Dermis microvascular lymphatic vessel endothelial cell (primary cell): ENCODE data around the gene UBTF. TPM values are rescaled to one million over a fixed set of nuclear protein-coding genes. Genes with fewer than 3 reads are reported as not detected.
"Not testable (repeated sequence)": the region's sequence is repeated elsewhere in the genome, so short reads cannot be mapped to it uniquely, and the experiment has no call there.

Experiments used
- DNase-seq, 2 donors: peaks; one replicate each; pipeline versions ENCODE4 v3.0.0 to v3.0.0-alpha.2; 2010; ENCODE audit warnings: low read depth in 2 of 2
- total RNA-seq: library from RNA; depleted of rRNA; stranded (reverse); fragments of >200 nt; gene quantifications from 2 replicates; pipeline ENCODE4 v1.2.1, GENCODE V29; 2014

The UBTF gene
- total RNA-seq, 1 donor from 2014 or later, result 37.5 TPM

DNA sequence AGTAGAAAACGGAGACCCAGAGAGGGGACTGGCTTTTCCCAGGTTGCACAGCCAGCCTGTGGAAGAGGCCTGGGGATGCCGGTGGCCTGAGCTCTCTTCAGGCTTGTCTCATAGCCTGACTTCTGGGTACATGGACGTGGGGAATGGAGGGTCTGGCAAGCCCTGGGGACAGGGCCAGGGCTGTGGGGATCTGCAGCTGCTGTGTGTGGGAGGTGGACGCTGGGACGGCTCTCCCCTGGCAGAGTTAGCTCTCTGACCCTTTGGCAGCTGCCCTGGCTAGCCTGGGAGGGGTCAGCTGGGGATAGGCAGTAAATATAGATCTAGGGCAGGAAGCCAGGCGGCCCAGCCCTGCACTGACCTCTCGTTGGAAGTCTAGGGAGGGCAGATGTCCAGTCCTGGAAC lies 28.0 kb upstream of the UBTF start:
- DNase-seq, result no peak

DNA sequence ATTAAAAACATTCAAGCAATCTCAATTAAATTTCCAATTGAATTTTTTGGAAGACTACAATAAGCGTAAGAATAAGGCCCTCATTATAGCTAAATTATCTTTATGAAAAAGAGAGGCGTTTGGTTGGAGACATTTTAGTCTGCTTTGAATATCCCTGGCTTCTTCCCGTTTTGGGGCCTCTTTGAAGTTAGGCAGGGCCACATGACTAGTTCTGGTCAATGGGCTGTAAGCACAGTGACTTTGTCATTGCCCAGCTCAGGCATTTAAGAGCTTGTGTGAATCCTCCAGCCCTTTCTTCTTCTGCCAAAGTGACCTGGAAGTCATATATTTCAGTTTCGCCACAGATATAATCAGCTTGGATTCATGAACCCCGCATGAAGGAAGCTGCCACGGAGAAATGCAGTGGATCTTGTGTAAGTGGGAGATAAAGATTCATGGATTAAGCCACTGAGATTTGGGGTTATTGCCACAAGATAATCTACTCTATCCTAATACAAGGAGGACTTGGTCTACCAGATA lies 21.7 kb upstream of the UBTF start:
- no peak for DNase-seq

DNA sequence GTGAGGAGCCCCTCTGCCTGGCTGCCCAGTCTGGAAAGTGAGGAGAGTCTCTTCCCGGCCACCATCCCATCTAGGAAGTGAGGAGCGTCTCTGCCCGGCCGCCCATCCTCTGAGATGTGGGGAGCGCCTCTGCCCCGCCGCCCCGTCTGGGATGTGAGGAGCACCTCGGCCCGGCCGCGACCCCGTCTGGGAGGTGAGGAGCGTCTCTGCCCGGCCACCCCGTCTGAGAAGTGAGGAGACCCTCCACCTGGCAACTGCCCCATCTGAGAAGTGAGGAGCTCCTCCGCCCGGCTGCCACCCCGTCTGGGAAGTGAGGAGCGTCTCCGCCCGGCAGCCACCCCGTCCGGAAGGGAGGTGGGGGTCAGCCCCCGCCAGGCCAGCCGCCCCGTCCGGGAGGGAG lies 18.4 kb upstream of the UBTF start:
- DNase-seq, result not testable (repeated sequence)

DNA sequence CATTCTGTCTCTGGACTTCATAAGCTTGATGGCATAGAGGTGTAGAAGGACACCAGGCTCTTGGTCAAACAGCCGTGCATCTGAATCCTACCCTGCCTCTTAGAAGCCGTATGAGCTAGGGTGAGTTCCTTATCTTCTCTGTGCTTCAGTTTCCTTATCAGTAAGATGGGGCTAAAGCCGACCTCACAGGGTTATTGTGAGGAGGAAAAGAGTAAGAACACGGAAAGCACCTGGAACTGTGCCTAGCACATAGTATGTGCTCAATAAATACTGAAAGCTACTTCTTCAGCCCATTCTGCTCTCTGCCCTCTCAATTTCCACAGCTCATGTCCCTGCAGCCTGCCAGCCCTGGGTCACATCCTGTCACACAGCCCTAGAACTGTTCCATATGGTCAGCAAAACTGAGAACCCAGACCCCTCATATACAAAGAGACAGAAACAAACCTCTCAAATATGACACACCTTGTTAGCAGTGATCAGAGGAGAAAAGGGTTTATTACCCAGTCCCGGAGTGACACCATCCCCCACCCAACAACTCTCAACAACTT lies 17.0 kb upstream of the UBTF start:
- peak in 1 of 2 donors; percentile 59 for DNase-seq

DNA sequence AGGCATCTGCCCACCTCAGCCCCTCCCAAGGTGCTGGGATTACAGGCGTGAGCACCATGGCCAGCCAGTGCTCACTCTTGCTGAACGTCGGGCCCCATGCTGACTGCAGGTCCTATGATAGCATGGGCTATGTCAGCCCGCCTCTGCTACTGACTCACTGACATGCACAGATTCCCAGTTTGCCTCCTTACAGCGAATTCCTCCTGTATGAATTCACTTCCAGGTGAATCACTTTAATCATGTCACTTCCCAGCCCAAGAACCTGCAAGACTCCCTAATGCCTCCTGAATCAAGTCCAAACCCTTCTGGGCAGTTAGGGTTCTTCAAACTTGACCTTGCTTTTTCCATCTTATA lies 16.1 kb upstream of the UBTF start:
- peak in 1 of 2 donors; percentile 40 for DNase-seq

DNA sequence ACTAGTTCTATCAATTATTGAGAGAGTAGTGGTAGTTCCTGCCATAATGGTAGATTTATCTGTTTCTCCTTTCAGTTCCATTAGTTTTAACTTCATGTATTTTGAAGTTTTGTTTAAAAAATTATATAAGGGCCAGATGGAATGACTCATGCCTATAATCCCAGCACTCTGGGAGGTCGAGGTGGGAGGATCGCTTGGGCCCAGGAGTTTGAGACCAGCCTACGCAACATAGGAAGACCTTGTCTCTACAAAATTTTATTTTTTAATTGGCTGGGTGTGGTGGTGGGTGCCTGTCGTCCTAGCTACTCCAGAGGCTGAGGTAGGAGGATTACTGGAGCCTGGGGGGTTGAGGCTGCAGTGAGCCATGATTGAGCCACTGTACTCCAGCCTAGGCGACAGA lies 14.1 kb upstream of the UBTF start:
- no peak for DNase-seq

DNA sequence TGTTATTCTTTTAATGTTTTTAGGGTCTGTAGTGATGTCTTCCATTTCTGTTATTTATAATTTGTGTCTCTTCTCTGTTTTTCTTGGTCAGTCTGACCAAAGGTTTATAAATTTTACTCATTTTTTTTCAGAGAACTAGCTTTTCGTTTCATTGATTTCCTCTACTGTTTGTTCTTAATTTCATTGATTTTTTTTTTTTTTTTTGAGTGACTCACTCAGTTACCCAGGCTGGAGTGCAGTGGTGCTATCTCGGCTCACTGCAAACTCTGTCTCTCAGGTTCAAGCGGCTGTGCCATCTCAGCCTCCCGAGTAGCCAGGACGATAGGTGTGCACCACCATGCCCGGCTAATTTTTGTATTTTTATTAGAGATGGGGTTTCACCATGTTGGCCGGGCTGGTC lies 12.6 kb upstream of the UBTF start:
- no peak for DNase-seq

DNA sequence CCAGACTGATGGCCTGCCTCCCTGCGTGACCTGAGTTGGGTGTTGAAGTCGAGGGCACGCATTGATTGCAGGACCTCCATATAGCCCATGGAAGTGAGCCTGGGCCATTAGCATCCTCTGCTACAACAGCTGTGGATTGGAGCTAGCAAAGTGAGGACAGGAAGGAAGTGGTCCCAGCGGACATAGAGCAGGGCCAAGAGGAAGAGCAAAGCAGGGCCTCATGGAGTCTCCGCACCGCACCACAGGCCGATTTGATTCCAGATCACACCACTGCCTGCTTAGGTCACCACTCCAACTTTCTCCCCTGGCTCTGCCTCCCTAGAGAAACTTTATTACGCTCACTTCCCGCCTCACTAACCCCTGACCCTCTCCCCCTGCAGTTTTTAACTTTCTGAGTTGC lies 10.7 kb upstream of the UBTF start:
- no peak for DNase-seq

DNA sequence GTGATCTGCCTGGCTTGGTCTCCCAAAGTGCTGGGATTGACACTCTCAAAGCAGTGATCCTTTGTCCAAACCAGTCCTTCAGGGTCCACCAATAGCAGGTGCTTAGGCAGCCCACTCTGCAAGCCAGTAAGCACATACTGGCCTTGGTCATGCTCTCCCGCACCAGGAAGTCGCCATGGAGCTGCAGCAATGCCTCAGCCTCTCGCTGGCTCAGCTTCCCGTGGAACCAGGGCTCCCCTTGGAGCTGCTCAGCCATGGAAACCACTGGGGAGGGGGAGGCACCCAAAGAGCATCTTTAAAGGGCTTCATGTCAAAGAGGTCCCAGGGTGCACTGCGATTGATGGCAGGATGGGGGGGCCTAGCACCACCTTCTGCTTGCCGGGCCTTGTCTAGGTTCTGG lies 9.6 kb upstream of the UBTF start:
- no peak for DNase-seq

DNA sequence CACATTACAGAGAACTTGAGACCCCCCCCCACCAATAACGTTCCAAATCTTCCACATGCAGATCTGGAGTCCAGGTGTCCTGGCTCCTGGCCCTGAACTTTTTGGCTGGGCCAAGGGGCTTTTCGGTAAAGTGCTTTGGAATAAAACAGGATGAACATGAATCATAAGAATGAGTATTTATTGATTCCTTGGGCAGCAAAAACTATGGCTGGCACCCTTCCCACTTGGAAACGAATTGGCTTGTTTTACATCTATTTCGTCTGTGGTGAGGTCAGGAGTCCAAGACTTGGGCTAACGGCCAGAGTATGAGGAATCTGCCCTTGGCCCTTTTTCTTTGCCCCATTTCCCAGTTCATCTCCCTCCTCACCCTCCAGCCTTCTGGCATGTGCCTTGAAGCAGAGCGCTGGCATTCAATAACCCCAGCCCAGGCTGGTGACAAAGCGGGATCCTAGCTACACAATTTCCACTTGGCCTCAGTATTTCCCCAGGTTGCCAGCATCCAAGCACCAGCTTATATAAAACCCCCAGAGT lies 4.1 kb upstream of the UBTF start:
- peak in 1 of 2 donors; percentile 88 for DNase-seq

DNA sequence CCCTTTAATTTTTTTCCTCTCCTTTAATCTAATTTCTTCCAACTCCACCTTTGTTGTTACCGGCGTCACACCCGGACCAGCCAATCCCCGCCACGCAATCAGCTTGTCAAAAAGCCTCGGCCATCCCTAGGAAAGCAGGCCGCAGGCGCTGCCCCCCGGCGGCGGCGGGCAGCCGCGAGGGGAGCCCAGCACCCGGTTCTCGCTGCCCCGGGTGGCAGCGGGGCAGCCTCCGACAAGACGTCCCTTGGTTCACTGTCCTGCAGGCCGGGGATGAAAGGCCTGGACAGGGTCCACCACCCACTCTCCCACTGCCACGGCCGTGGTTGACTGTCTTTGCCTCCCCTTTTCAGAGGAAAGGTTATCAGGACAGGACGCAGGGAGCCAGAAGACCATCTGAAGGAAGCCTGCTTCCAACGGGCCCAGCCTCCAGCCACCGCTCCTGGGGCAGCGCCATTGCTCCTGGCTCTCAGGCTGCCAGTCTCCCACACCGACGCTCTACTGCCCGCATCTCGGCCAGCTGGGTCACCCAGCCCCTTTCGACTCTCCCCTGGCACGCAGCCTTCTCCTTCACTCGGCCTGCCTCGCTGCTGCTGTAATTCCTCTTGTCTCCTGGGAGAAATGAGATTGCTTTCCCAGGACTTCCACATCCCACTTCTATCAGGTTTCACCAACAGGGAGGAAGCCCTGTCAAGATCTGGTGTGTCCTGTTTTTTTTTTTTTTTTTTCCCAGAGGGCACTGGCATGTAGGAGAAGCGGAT lies 2.8 kb upstream of the UBTF start:
- DNase-seq, result peak in 1 of 2 donors; percentile 75

DNA sequence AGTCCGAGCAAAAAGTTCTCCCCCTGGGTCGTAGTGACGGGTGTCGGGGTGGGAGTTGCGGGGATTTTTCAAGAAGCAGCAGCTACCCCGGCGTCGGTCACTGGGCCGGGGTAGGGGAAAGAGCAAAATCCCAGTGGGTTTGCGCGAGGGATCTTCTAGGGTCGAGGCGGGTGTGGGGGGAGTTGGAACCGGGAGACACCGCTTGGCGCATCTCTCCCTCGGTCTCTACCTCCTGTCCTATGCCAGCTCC lies 2.3 kb upstream of the UBTF start:
- no peak for DNase-seq

DNA sequence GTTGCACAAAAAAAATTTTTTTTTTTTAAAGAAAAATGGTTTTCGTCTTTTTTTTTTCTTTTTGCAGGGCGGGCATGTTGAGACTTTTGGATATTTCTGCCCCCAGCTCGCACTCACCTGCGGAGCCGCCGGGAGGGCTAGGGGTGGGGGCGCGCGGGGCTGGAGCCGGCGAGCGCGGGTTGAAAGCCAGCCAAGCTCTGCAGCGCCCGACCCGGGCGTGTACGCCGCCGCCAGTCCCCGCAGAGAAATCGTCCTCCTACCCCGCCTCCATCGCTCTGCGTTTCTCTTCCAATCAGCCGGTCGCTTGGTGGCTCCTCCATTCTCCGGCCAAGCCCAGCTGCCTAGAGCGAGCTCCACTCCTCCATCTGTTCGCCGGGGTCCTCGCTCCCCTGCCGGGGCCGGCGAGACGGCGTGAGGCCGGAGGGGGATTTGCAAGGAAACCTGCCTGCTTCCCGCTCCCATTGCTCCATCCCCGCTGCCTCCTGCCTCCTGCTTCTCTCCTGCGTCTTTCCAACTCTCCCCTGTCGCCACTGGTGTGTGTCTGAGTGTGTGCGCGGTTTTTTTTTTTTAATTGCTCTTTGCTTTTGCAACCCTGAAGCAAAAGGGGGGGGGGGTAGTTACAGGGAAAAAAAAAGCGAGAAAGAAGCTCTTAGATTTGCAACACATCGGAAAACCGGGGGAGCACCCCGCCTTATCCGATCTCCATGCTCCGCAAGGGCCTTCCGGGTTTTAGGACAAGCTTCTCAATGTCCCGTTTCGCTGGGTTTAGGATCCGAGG lies 1.8 kb upstream of the UBTF start:
- DNase-seq, result peak in 1 of 2 donors; percentile 89

DNA sequence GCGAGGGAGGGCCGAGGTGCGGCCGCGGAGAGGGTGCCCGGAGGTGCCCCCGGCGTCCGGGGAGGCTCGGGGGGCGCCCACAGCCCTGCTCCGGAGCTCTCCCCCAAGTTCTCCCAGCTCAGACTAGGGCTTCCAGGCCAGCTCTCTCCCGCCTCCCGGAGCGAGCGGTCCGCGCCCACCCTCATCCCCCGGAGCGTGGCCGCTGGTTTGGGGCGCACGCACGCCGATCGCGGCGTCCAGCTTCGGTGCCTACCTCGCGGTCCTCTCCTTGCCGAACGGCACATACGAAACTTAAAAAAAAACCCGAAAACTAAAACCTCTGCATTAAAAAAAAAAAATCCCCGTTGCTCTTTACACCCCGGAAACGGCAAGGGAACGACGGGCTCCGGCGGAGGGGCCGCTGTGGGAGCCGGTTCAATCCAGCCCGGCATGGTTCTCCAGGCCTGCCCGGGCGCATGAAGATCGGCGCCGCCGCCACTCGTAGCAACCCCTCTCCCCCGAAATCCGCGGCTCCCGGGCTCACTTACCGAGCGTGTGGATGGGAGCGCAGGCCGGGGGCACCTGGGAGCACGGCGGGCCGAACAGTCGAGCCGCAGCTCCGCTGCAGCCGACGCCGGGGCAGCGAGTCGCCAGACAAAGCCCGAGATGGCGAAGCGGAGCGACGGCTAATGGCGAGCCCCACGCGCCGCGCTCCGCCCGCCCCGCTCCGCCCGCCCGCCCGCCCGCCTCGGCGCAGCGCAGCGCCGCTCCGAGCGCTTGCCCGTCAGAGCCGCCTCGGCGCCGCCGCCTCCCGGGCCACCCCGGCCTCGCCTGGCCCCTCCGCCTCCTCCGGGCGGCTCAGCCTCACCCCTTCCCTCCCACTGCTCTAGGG lies 973 bp upstream of the UBTF start:
- peak in 1 of 2 donors; percentile 45 for DNase-seq

DNA sequence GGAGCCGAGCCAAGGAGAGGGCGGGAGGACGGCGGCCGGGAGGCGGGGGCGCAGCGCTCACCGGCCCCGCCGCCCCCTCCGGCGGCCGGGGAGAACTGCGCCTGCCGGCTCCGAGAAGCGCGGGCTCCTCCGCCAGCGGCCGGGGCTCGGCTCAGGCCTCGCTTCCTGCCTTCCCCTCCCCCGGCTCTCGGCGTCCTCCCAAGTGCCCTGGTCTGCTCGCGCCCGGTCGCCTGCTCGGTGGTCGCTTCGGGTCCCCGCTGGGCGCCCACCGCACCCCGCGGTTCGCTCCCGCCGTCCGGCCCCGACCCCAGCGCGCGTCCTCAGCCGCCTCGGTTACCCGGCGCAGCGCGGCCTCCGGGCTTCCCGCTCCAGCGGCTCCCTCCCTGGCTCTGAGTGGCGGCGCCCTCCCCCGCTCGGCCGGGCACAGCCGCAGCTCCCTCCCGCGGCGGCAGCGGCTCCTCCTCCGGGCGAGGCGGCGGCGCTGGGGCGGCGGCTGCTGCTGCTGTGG lies 313 bp downstream of the UBTF start:
- DNase-seq, result peak in 1 of 2 donors; percentile 74

DNA sequence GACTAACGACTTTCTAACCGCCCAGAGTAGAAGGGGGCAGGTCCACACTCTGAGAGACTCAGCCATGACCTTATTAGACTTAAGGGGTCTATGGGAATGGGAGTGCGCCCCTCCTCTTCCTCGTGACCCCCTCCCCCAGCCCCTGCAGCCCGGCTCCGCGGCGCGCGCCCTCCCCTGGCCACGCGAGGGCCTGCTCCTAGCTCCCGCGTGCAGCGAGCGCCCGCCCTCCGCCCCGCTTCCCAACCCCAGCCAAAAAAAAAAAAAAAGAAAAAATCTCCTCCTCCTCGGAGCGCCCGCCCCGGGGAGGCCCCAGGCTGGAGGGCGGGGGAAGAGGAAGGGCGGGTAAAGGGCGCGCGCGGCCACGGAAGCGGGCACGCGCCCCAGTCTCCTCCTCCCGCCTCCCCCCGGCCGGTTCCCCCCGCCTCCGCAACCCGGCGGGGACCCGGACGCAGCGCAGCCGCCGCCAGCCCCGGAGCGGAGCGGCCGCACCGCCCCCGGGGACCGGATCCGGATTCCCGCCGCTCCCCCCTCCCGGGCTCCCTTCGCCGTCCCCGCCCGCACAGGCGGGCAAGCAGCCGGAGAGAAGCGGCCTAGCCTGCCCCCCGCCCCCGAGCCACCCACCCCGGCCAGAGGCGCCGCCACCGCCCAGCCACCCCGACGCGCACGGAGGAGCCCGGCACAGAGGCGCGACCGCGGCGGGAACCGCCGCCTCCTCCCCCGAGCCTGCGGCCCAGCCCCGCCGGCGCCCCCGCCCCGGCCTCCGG lies 949 bp downstream of the UBTF start:
- DNase-seq, result peak; percentile 59 to 93

DNA sequence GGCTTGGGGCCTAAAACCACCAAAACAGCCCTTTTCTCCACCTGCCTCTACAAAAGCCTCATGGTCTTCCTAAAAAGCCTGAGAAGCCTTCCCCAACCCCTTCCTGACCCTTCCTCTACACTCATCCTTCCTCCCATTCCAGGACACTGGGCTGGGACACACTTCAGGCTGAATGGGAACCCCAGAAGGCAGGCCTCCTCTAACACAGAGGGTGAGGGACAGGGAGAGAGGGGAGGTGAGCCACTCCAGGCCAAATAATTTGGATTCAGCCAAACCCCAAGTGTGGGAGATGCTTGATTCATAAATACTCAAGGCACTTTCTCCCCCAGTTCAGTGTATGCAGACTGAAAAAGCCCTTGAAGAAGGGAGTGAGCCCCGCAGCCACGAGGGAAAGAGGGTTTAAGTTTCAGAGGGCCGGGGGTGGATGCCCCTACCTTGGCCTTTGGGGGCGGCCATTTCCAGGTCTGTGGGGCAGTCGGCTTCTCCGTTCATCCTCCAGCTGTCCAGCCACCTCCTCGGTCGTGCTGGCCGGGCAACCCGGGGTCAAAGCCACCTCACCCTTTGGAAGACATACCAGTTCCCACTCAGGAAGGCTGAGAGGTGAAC lies 1.6 kb downstream of the UBTF start:
- no peak for DNase-seq

DNA sequence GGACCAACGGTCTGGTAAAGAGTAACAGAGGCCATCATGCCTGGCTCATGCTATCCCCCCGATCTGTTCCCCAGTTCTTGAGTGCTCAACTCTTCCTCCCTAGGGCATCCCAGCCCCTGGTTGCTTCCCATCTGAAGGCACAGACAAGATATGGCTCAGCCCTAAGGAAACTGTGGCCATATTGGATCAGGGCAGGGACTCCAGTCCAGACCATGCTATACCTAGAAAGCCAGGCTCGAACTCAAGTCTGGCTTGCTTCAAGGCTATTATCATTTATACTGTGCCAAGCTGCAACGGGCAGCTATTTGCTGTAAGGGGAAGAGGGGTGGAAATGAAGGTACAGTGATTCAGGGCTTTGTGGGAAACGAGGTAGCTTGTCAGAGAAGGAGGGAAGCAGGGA lies 2.8 kb downstream of the UBTF start:
- no peak for DNase-seq

DNA sequence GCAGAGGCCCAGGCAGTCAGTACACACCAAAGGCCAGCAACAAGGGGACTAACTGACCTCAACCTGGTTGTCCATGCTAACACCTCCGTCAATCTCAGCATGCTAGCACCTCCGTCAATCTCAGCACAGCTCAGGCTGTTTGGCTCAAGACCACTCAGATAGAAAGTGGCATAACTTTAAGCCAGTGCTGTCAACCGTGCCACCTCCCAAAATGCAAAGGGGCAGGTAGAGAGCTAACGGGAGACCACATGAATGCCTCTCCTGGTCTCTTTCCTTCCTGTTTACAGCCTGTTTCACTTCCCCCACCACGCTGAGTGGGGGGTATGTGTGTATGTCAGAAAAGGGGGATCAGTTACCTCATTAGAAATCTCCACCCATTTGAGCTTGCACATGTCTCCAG lies 3.3 kb downstream of the UBTF start:
- no peak for DNase-seq

DNA sequence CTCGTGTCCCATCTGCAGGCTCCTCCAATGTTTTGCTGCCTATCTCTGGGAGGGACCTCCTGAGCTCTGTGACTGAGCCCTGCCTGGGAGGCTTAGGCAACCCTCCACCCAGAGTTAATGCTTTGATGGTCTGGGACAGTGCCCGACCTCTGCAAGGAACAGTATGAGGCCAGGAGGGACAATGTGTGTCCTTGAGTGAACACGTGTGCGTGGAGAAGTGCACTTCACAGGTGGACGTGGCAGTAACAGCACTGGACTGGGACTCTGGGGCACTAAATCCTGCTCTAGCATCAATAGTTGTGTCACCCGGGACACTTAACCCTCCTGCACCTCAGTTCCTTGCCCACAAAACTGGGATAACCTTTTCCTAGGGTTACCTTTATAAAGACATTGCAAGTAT lies 4.6 kb downstream of the UBTF start:
- no peak for DNase-seq

DNA sequence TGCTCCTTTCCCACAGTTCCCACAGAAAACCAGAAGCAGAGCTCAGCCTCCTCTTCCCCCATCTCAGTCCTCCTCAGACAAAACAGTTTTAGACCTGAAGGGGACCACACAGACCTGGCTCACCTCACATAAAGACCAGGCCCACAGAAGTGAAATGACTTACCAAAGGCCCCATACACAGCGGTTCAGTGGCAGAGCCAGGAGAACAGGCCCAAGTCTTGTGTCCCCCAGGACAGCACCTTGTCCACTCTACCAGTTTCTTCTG lies 5.3 kb downstream of the UBTF start:
- DNase-seq, result no peak
